ENCODE measurements around the gene COG7.

DNA sequence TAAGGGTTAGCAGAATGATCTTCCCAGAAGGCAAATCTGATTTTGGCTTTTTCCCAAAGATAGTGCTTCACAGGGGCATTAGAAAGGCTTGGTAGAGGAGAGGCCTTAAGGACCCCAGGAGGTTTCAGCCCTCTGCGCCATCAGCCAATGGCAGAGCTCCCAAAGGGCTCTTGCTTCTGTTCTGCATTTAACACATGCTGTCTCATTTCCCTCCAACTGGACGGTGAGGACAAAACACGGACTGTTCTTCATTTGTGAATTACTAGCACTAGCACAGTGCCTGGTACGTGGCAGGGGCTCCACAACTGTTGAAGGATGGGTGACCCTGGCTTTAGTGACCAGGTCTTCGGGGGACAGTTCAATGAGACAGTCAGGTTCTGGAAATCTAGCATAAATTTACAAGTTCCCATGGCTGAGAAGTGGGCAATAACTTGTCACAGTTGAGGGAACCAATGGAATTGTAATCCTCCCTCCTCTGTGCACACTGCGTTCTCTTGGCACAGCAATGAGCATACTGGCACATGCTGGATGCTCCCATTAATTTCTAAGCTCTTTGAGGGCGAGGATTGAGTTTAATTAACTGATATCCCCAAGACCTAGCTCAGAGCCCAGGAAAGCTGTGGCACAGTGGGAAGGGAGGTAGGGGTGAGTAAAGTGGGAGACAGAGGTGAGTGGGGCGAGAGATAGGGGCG is 45.4 kb downstream of the COG7 start:
- TF ChIP-seq CTCF (IDR thresholded peaks at IDR 0.05; ENCODE audit: extremely low read depth in 1 of 2, insufficient read depth in 1 of 2, low read depth in 1 of 2, low read length in 2 of 2) (no peak), POLR2A (IDR thresholded peaks at IDR 0.05; ENCODE audit: low read depth, low read length) (no peak), EZH2 (IDR thresholded peaks at IDR 0.05; ENCODE audit: borderline replicate concordance, low read depth, low read length, severe bottlenecking) (no peak)
